Measurements from ENCODE around the gene ARPC2. TPM values are rescaled to one million over a fixed set of nuclear protein-coding genes. Genes with fewer than 3 reads are reported as not detected.

ARPC2 gene
- 100 to 1,000 TPM; 120 to 213 (median 134) TPM for total RNA-seq
- polyA plus RNA-seq = 100 to 1,000 TPM in 1 of 2 donors, 10 to 100 TPM in 1; 58.5 to 176 TPM
- long read RNA-seq, donor 1, transcript ARPC2-202 (11 exons, 1,505 nt) = major isoform, 182 of 215 reads
- long read RNA-seq, donor 1, partial matches to known transcripts = 16 of 215 reads
- long read RNA-seq, donor 1, other reads (novel, unspliced or antisense) = 14 of 215 reads
- long read RNA-seq, donor 2, transcript ARPC2-202 (11 exons, 1,505 nt) = major isoform, 157 of 196 reads
- long read RNA-seq, donor 2, transcript ARPC2-209 (7 exons, 2,226 nt) = minor isoform, 5 of 196 reads
- long read RNA-seq, donor 2, partial matches to known transcripts = 27 of 196 reads
- long read RNA-seq, donor 2, other reads (novel, unspliced or antisense) = 5 of 196 reads
- long read RNA-seq, donor 3, transcript ARPC2-202 (11 exons, 1,505 nt) = major isoform, 236 of 279 reads
- long read RNA-seq, donor 3, transcript ARPC2-201 (10 exons, 1,605 nt) = minor isoform, 14 of 279 reads
- long read RNA-seq, donor 3, partial matches to known transcripts = 16 of 279 reads
- long read RNA-seq, donor 3, other reads (novel, unspliced or antisense) = 12 of 279 reads

- H3K9me3 ChIP-seq = no peaks in the 10 kb centered on the region
- peak; percentile 95 to 96 for DNase-seq
- no peaks in the 10 kb centered on the region for H3K27me3 ChIP-seq
- peaks cover 0 to 29% (median 0%) of the 10 kb centered on the region in 9 donors for H3K36me3 ChIP-seq
- peak; percentile 97 to 99 (median 98) for ATAC-seq
- peak in 2 of 9 donors; percentile 5 to 20 for TF ChIP-seq CTCF (IDR thresholded peaks at IDR 0.05)
- WGBS, 2 donors = 0 to 1% methylated on average over 36 to 60 of the region's 60 CpGs
- intact Hi-C loops (cut with DNase I) = loop anchor here in 7 of 10 donors (1.0 to 5.0 kb wide), 7 partner anchors 30 to 76 kb away; partner anchors contain the start of genes AAMP (in 2 of the 7), PNKD (in 2 of the 7), GPBAR1 (in 1 of the 7) and TMBIM1 (in 1 of the 7)
- H3K27ac ChIP-seq = peak within 1 kb of the TSS; percentile 58 to 99 (median 94)
- H3K4me1 ChIP-seq = peaks cover 11 to 53% (median 44%) of the 10 kb centered on the region in 9 donors
- peak within 1 kb of the TSS; percentile 78 to 97 (median 94) for H3K4me3 ChIP-seq
Measured at GRCh38 chr2:218216674-218217359, at the start of gene ARPC2. TSS of gene ARPC2 (plus strand) at chr2:218217189. CDS start at chr2:218217471, 282 bp downstream.

- H3K4me1 ChIP-seq = peaks cover 0 to 17% (median 0%) of the 10 kb centered on the region in 9 donors
- WGBS, 2 donors = 70 to 74% methylated on average over 1 of the region's 1 CpG
- ATAC-seq (no peak), DNase-seq (no peak)
- no peak overlapping the region for H3K27ac ChIP-seq
- intact Hi-C loops (cut with DNase I) = no loop called here
- H3K27me3 ChIP-seq = peaks cover 0 to 14% (median 4%) of the 10 kb centered on the region in 7 donors
- no peak overlapping the region for H3K4me3 ChIP-seq
- no peaks in the 10 kb centered on the region for H3K36me3 ChIP-seq
- H3K9me3 ChIP-seq = no peaks in the 10 kb centered on the region
- no peak for TF ChIP-seq CTCF (IDR thresholded peaks at IDR 0.05)
Measured at GRCh38 chr2:218168016-218168415, 49.0 kb upstream of the ARPC2 start.

- DNase-seq (peak; percentile 26 to 51), ATAC-seq (peak in 5 of 8 donors; percentile 28 to 53 (median 48))
- 41 to 42% methylated on average over 9 of the region's 9 CpGs for WGBS, 2 donors
- intact Hi-C loops (cut with DNase I) = no loop called here
- peak; percentile 32 to 77 (median 74) for TF ChIP-seq CTCF (IDR thresholded peaks at IDR 0.05)
- H3K4me1 ChIP-seq = peaks cover 0 to 17% (median 0%) of the 10 kb centered on the region in 9 donors
- H3K4me3 ChIP-seq = no peak overlapping the region
- H3K9me3 ChIP-seq = no peaks in the 10 kb centered on the region
- H3K27ac ChIP-seq = no peak overlapping the region
- peaks cover 0 to 12% (median 0%) of the 10 kb centered on the region in 7 donors for H3K27me3 ChIP-seq
- H3K36me3 ChIP-seq = no peaks in the 10 kb centered on the region
Measured at GRCh38 chr2:218168635-218169462, 48.1 kb upstream of the ARPC2 start.

Data from heart right ventricle (tissue), 16 donors.